ENCODE measurements around the gene SAYSD1. TPM values are rescaled to one million over a fixed set of nuclear protein-coding genes. Genes with fewer than 3 reads are reported as not detected.
A peak's percentile ranks its signal among the peaks of the same experiment; 100 is the strongest.

The SAYSD1 gene
- total RNA-seq, 1 experiment from 2014 or later: 9.4 TPM

DNA sequence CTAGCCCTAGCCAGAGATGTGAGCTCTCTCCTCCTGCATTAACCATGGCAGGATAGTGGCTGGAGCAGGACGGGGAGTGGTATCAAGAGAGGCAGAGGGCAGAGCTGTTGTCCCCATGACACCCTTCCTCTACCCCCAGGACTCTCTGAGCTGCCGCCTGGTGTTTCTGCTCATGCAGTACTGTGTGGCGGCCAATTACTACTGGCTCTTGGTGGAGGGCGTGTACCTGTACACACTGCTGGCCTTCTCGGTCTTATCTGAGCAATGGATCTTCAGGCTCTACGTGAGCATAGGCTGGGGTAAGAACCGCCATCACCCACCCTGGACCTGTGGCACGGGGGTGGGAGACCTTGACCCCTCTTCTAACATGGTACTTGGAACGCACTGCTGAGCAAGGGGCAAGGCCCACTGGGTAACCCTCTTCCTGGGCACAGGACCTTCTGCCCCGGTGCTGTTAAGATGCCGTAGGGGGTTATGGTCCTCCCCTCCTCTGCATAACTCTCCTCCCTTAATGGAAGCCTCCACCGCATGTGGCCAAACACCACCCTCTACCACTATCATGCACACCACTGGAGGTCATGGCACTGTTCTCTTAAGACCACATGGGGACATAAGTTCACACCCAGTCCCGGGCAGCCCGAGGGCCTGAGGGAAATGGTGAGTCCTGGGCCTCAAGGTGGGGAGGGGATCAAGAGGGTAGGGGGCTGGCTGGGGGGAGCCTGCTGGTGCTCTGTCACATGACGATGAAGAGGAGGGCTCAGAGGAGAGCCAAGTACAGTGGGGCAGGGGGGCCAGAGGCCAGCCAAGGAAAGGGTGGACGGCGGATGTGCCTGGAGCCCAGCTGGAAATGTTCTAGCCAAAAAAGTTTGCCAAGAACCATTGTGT, 41.3 kb downstream of the SAYSD1 start:
- no peak overlapping the region for H2BK5ac ChIP-seq (ENCODE audit: insufficient read length, low read length)
- H3K4ac ChIP-seq (ENCODE audit: low read depth, low read length): no peak overlapping the region
- no peak overlapping the region for H3K56ac ChIP-seq (ENCODE audit: insufficient read length, low read depth, low read length)
- H2BK12ac ChIP-seq (ENCODE audit: insufficient read length, low read depth, low read length): no peak overlapping the region
- no peaks in the 10 kb centered on the region for H3K79me2 ChIP-seq (ENCODE audit: insufficient read depth, low read length)
- no peak overlapping the region for H3K18ac ChIP-seq (ENCODE audit: insufficient read length, low read depth, low read length)
- no peak overlapping the region for H3K27ac Mint-ChIP-seq
- no peak overlapping the region for H3K4me3 Mint-ChIP-seq
- no peaks in the 10 kb centered on the region for H4K20me1 ChIP-seq (ENCODE audit: control insufficient read depth, insufficient read depth, insufficient read length)
- H3K23me2 ChIP-seq (ENCODE audit: insufficient read length, low read depth, low read length, poor library complexity, severe bottlenecking): no peaks in the 10 kb centered on the region
- H3K9ac ChIP-seq (ENCODE audit: extremely low read depth, insufficient read length, low read length): no peak overlapping the region
- no peak overlapping the region for H3K4me2 ChIP-seq (ENCODE audit: insufficient read depth, insufficient read length, low read length)
- H3K9me3 Mint-ChIP-seq: no peaks in the 10 kb centered on the region; a peak in 1 of 5 replicates
- TF ChIP-seq, protein P1, sequence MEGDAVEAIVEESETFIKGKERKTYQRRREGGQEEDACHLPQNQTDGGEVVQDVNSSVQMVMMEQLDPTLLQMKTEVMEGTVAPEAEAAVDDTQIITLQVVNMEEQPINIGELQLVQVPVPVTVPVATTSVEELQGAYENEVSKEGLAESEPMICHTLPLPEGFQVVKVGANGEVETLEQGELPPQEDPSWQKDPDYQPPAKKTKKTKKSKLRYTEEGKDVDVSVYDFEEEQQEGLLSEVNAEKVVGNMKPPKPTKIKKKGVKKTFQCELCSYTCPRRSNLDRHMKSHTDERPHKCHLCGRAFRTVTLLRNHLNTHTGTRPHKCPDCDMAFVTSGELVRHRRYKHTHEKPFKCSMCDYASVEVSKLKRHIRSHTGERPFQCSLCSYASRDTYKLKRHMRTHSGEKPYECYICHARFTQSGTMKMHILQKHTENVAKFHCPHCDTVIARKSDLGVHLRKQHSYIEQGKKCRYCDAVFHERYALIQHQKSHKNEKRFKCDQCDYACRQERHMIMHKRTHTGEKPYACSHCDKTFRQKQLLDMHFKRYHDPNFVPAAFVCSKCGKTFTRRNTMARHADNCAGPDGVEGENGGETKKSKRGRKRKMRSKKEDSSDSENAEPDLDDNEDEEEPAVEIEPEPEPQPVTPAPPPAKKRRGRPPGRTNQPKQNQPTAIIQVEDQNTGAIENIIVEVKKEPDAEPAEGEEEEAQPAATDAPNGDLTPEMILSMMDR (conservative IDR thresholded peaks at IDR 0.05): no peak
- no peak overlapping the region for H4K91ac ChIP-seq (ENCODE audit: insufficient read length, low read depth, low read length)
- no peak overlapping the region for H2BK20ac ChIP-seq (ENCODE audit: low read depth, low read length, poor library complexity, severe bottlenecking)
- no peak overlapping the region for H3K14ac ChIP-seq (ENCODE audit: insufficient read depth, low read length)
- no peaks in the 10 kb centered on the region for H3K9me3 ChIP-seq (ENCODE audit: control insufficient read depth, low read depth, low read length)
- H4K8ac ChIP-seq (replicated peaks; ENCODE audit: insufficient read length, low read depth, low read length): no peak overlapping the region
- peaks cover 13 to 18% of the 10 kb centered on the region in 2 experiments for H3K4me1 Mint-ChIP-seq
- H2BK15ac ChIP-seq (ENCODE audit: low read depth, low read length): no peak overlapping the region
- peaks cover 29% of the 10 kb centered on the region for H3K27me3 Mint-ChIP-seq (ENCODE audit: low read depth)
- peak; percentile 6 for DNase-seq
- no peaks in the 10 kb centered on the region for H3K79me1 ChIP-seq (ENCODE audit: insufficient read depth, low read depth, low read length, poor library complexity, severe bottlenecking)
- no peaks in the 10 kb centered on the region for H3K36me3 Mint-ChIP-seq (ENCODE audit: insufficient read depth in 1 of 3, low read depth in 3 of 3)
- H2BK120ac ChIP-seq (ENCODE audit: low read depth, low read length, poor library complexity, severe bottlenecking): no peak overlapping the region
- peaks cover 2% of the 10 kb centered on the region; the same call in 1 of the 2 replicates for H3K4me1 ChIP-seq (ENCODE audit: insufficient read depth, low read length)
- no peaks in the 10 kb centered on the region for H3K27me3 ChIP-seq (ENCODE audit: insufficient read depth, low read length)
- no peak overlapping the region for H3K23ac ChIP-seq (ENCODE audit: insufficient read length, low read depth, low read length)
- no CpG with 5 or more reads among the region's 17 CpGs for WGBS (ENCODE audit: extremely low coverage, insufficient read length, low lambda C conversion rate)
- H3T11ph ChIP-seq (ENCODE audit: low read length): no peak overlapping the region
- H3K27ac ChIP-seq (ENCODE audit: insufficient read length, low read depth, low read length): no peak overlapping the region
- no peak overlapping the region for H4K5ac ChIP-seq (ENCODE audit: insufficient read length, low read depth, low read length)
- H2AFZ ChIP-seq (ENCODE audit: low read length): no peak overlapping the region
- no peak overlapping the region for H2AK5ac ChIP-seq (ENCODE audit: insufficient read length, low read length)

Measured in H9 (cell line).